GM21723 (cell line): Measurements from ENCODE around the gene ASTN2.

Experiments
- ATAC-seq: cut with Tn5 transposase; IDR thresholded peaks from one replicate; pipeline ENCODE4 v1.9.1; 2021; ENCODE audit warnings: mild to moderate bottlenecking, moderate library complexity; ENCODE audit not compliant: unreplicated experiment

ASTN2 gene

DNA sequence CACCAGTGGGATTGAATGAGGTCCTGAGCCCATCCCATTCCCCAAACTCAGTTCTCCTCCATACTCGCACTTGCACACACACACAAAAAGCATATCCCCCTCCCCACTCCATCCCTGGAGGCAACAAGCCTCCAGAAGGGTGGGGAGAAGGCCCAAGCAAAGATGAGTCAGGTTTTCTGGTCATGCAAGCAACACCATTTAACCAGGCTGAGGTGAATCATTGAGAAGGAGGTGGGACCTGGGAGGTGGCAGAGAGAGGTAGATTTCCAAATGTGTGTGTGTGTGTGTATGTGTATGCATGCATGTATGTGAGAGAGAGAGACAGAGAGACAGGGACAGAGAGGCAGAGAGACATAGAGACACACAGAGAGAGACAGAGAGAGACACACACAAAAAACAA, 913.0 kb downstream of the ASTN2 start:
- ATAC-seq: no peak

DNA sequence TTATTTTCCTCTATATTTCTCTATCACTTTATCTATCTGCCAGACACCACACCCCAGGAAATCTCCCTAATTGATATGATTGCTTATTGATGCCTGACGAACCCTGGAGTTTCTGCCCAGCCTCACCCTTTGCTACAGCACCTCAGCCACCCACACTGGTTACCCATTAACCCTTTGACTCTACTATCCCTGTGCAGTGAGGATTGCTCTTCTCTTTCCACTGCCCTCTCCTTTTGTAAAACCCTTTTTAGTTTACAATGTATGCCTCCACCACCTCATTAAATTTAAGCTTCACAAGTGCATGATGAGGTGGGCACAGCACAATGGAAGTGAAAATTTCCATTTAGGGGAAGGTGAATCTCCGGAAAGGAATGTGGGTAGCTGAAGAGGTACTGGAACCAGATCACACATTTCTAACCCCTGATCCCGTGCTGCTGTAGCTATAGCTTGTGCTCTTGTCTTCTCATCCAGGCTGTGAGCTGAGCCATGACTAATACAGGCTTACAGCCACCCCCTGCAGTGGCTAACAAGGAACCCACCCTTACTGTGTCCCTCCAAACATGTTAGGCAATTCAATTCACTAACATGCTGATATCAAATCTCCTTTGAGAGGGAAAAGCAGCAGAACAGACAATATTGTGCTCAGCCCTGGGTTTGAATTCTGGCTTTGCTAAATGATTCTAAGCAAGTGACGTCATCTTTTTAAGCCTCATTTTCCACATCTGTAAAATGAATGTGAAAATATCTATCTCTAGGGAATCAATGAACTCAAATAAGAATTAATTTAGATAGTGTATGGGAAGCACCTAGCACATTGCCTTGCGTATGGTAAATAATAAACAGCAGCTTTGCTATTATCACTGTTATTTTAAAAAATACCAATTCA, 914.6 kb downstream of the ASTN2 start:
- ATAC-seq: no peak

- ATAC-seq: no peak
Measured at GRCh38 chr9:116499434-116499833, 915.4 kb downstream of the ASTN2 start.

DNA sequence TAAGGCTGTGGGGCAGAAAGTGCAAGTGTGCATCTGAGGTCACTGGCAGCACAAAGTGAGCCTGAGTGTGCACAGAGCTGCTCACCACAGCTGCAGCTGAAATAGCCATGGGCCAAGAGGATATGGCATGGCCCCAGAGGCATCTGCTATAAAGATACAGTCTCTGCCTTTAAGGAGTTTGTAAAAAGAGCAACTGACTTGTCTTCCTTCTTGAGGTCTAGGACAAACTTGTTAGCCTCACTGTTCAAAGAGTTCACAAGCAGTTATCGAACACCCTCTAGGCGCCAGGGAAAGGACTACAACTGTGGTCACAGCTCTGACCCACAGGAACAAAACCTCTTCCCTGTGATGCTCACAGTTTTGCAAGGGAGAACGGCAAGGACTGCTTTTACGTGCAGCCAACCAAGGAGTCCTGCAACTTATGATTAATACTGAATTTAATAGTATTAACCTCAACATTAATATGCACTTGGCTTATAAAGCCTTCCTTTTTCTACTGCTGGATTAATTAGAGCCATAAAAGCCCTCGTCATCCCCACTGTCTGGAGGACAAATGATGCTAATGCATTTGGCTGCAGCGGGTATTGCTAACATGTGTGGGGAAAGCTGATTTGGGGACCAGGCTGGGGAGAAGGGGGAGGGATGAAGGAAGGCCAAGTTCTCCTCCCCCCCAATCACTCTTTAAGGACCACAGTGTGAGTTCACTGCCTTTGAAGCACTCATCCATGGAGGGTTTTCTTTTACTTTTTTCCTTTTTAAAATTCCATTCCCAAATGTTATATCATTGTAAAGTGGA, 917.6 kb downstream of the ASTN2 start:
- ATAC-seq: no peak

DNA sequence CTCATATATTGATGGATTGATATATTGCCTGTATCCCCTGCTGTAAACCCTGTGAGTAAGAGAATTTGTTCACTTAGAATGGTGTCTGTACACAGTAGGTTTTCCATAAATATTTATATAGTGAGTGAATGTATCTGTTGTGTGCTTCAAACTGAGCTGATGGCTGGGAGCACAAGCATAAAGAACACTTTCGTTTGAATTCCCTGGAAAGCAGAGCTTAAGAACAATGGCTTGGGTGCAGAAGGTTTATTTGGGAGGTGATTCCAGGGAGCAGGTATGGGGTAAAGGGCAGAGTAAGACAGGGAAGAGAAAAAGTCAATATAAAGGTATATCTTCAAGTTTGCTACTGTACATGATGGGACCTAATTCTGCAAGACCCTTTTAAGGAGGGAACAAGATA, 918.7 kb downstream of the ASTN2 start:
- no peak for ATAC-seq

DNA sequence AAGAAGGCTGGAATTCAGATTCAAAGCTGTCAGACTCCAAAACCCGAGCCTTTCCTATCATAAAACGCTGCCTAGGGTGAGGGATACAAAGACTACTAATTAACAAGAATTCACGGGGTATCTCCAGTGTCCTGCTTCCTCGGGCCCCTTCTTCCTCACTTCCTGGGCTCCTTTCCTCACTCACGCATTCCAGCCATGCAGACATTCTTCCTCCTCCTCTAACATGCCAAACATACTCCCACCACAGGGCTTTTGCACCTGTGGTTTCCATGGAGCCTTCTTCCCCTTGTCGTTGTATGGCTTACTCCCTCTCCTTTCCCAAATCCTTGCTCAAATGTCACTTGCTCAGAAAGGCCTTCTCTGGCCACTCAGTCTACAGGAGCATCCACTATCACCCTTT, 919.1 kb downstream of the ASTN2 start:
- no peak for ATAC-seq

DNA sequence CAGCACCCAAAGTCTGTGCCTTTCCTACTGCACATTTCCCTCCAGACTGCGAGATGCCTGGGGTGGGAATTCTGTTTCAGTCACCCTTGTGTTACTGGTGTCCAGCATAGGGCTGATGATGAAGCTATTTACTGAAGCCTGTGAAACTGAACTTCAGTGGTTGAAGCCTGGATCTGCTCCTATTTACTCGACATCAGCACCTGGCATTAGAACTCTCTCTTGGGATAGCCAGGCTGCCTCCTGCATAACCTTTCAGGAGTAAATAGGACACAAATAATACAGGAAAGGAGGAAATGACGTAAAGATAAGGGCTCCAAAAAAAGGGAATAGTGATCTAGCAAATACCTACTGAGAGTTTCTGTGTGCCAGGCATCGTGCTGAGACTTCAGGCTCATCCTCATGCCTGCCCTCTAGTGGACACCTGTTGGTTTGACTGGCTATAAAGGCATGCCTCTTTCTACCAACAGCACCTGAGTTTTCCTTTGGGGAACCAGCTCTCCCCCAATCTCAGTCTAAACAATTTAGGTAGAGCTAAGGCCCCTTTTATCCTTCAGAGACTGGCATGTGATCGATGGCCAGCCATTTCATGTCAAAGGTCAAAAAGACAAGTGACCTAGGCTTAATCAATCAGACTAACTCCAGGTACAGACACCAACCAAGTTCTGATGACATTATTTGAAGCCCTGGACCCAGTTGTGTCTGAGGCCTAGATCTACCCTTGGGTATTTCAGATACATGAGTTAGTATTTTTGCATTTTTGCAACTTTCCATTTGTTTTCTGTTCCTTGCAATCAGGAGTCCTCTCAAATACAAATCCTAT, 919.8 kb downstream of the ASTN2 start:
- peak; percentile 59 for ATAC-seq

DNA sequence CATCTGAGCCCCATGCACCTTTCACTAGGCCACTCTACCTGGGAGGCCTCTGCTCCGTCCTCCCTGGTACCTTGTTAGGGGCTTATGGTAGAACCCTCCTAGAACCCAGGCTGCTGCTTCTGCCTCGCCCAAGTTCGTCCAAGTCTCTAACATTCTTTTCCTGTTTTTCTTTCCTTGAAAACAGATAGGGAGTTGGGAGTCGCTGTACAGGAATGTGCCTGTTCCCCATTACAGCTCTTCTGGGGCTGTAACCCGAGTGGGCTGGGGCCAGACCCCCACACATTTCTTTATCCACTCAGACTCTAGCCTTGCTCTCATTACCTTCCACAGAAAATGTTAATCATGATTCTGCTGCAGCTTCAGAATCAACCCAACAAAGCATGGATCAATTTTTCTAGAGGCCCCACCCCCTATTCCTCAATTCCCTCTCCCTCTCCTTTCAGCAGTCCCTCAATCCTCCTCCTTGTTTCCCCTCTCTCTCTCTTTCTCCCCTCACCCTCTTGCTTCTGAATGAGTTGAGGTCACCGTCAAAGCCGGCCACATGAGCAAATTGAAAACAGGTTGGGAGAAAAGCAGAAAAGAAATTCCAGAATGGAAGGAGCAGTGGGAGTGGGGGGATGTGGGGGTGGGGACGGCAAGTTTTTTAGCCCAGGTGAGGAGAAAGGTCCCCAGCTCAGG, 921.5 kb downstream of the ASTN2 start:
- no peak for ATAC-seq

DNA sequence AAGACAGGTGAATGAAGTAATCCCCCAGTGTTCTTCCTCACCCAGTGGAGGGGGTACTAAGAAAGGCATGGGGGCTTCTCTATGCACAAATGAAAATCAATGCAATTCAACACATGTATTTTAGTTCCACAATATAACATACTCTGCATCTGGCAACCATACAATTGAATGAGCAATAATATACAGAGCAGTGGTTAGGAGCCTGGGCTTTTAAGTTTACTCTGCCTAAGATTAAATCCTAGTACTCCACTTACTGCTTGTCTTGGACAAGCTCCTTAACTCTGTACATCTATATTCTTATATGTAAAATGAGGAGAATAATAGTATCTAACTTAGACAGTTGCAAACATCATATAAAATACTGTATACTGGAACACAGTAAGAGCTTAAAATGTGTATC, 923.2 kb downstream of the ASTN2 start:
- ATAC-seq: no peak

- ATAC-seq: no peak
Measured at GRCh38 chr9:116491219-116491618, 923.6 kb downstream of the ASTN2 start.

GRCh38 chr9:116490321-116490720, 924.5 kb downstream of the ASTN2 start:
- ATAC-seq: no peak

DNA sequence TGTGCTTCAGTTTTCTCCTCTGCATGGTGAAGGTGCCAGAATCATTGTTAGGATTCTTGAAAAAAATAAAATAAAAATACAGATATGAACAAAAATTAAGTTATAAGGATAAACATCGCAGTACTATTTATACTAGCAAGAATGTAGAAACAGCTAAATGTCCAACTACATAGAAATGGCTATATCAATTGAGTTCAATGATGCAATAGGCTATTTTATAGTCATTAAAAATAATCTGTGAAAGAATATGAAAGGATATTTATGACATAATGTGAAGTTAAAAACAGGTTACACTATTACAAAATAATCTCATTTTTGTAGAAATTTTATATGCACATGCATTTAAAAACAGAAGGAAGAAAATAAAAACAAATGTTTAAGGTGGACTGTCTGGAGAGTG, 926.5 kb downstream of the ASTN2 start:
- no peak for ATAC-seq

GRCh38 chr9:116484492-116485061, 930.3 kb downstream of the ASTN2 start:
- ATAC-seq: no peak

GRCh38 chr9:116483622-116484491, 931.0 kb downstream of the ASTN2 start:
- no peak for ATAC-seq

- ATAC-seq: no peak
Measured at GRCh38 chr9:116482740-116483139, 932.1 kb downstream of the ASTN2 start.

GRCh38 chr9:116480700-116481099, 934.2 kb downstream of the ASTN2 start:
- ATAC-seq: no peak

GRCh38 chr9:116479967-116480366, 934.9 kb downstream of the ASTN2 start:
- ATAC-seq: no peak

GRCh38 chr9:116479056-116479544, 935.8 kb downstream of the ASTN2 start:
- ATAC-seq: no peak

DNA sequence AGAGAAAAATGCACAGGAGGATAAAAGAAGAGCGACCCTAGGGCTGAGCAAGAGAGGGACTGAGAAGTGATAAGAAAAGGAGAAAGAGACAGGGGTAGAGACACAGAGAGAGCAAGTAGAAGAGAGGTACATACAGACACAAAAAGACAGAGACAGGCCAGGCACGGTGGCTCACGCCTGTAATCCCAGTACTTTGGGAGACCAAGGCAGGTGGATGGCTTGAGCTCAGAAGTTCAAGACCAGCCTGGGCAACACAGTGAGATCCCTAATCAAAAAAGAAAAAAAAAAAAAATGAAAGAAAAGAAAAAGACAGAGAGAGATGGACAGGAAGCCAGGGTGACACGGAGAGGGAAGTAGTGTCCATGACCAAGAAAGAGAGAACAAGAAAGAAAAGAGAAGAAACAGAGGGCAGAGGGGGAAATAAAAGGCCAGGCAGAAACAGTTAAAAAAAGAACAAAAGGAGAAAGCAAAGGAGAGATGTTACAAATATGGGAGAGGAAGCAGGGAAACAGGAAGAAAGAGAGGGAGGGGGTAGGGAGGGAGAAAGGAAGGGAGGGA, 937.2 kb downstream of the ASTN2 start:
- no peak for ATAC-seq
